Tibial nerve (tissue), 4 donors: Measurements from ENCODE around the gene ZFYVE28. TPM values are rescaled to one million over a fixed set of nuclear protein-coding genes. Genes with fewer than 3 reads are reported as not detected.

Source experiments
- DNase-seq, 2 donors: peaks; one replicate each; pipeline ENCODE4 v3.0.0-alpha.2; 2019; ENCODE audit warnings: low spot score in 2 of 2
- H3K27ac ChIP-seq, 4 donors: fragments of 200-600 bp; sonication (generic) in 3 of 4; one replicate each; pipeline ENCODE4 v1.5.1; 2017 to 2019; ENCODE audit warnings: mild to moderate bottlenecking in 1 of 4
- H3K27me3 ChIP-seq, 2 donors: fragments of 200-600 bp; sonication (generic) in 1 of 2; one replicate each; pipeline versions ENCODE4 v1.5.1 to v1.6.0; 2017 to 2019
- H3K36me3 ChIP-seq, 3 donors: fragments of 200-600 bp; sonication (generic); one replicate each; pipeline ENCODE4 v1.5.1; 2018 to 2019
- H3K4me1 ChIP-seq, 4 donors: fragments of 200-600 bp; sonication (generic) in 3 of 4; one replicate each; pipeline ENCODE4 v1.5.1; 2017 to 2019
- H3K4me3 ChIP-seq, 4 donors: fragments of 200-600 bp; sonication (generic) in 3 of 4; one replicate each; pipeline ENCODE4 v1.5.1; 2017 to 2019; ENCODE audit warnings: mild to moderate bottlenecking in 1 of 4, moderate library complexity in 1 of 4
- H3K9me3 ChIP-seq, 4 donors: fragments of 200-600 bp; sonication (generic) in 3 of 4; one replicate each; pipeline ENCODE4 v1.5.1; 2017 to 2019
- EP300 ChIP-seq, 2 donors: sonication (generic); formaldehyde crosslinking; IDR thresholded peaks; one replicate each; pipeline ENCODE4 v1.6.1; 2017; ENCODE audit warnings: antibody characterized with exemption in 2 of 2, mild to moderate bottlenecking in 1 of 2
- POLR2A ChIP-seq, 2 donors: fragments of 450-650 bp; IDR thresholded peaks; one replicate each; pipeline ENCODE4 v1.6.1; 2017; ENCODE audit warnings: antibody characterized with exemption in 2 of 2, mild to moderate bottlenecking in 2 of 2, moderate library complexity in 2 of 2
- WGBS, 2 donors: methylation state at CpG; one replicate each; pipeline ENCODE4 v1.1.5; 2018; 5-methylcytosine and 5-hydroxymethylcytosine counted together
- total RNA-seq, 4 donors: library from RNA; depleted of rRNA; stranded (reverse); fragments of >200 nt; gene quantifications; one replicate each; pipeline ENCODE4 v1.1.0, GENCODE V29; 2016
- TF ChIP-seq, protein P1 (sequence below), 5 experiments: fragments of 200-600 bp in 3 of 5; fragments of 450-650 bp in 2 of 5; sonication (generic) in 3 of 5; IDR thresholded peaks; one replicate each; pipeline ENCODE4 v1.5.1; 2016 to 2019; ENCODE audit warnings: antibody characterized with exemption in 5 of 5, mild to moderate bottlenecking in 3 of 5, moderate library complexity in 2 of 5

Gene ZFYVE28
- total RNA-seq, 4 donors from 2014 or later: 16.2 to 44.4 (median 26.5) TPM

DNA sequence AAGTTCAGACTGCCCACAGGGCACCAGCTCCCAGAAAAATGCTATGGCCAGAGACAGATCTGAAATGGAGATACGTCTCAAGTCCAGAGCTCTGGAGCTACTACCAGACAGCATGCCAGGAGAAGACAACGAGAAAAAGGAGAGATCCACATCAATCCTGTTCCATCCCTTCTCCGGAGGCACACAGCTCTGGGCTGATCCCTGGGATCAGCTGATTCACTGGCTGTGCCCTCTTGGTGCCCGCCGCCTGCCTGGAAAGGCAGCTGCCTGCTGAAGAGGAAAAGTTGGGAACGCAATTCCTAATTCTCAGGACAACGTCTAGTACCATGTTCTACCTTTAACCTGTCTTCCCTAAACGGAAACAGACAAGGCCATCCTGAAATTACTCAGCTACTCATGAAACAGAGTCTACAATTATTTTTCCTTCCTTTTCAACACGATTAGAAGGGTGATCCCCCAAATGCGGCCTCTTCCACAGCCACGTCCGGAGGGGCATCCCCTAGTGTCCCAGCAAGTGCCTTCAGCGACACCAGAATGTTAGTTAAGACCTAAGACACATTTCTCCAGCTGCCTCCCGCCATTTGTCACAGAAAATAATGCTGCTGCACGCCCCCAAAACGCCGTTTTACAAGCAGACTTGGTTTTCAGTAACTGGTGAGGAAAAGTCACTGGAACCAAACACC lies 2.4 kb downstream of the ZFYVE28 start:
- H3K36me3 ChIP-seq: no peaks in the 10 kb centered on the region
- DNase-seq: no peak
- peaks cover 0 to 75% (median 38%) of the 10 kb centered on the region in 4 donors for H3K4me1 ChIP-seq
- peak overlapping the region in 1 of 4 donors; percentile 79 for H3K4me3 ChIP-seq
- peaks cover 0 to 35% of the 10 kb centered on the region in 2 donors for H3K27me3 ChIP-seq
- WGBS, 2 donors: 45 to 46% methylated on average over 17 of the region's 17 CpGs
- TF ChIP-seq POLR2A (IDR thresholded peaks at IDR 0.05) (no peak), EP300 (IDR thresholded peaks at IDR 0.05) (no peak)
- TF ChIP-seq, protein P1, sequence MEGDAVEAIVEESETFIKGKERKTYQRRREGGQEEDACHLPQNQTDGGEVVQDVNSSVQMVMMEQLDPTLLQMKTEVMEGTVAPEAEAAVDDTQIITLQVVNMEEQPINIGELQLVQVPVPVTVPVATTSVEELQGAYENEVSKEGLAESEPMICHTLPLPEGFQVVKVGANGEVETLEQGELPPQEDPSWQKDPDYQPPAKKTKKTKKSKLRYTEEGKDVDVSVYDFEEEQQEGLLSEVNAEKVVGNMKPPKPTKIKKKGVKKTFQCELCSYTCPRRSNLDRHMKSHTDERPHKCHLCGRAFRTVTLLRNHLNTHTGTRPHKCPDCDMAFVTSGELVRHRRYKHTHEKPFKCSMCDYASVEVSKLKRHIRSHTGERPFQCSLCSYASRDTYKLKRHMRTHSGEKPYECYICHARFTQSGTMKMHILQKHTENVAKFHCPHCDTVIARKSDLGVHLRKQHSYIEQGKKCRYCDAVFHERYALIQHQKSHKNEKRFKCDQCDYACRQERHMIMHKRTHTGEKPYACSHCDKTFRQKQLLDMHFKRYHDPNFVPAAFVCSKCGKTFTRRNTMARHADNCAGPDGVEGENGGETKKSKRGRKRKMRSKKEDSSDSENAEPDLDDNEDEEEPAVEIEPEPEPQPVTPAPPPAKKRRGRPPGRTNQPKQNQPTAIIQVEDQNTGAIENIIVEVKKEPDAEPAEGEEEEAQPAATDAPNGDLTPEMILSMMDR (IDR thresholded peaks at IDR 0.05): no peak
- no peaks in the 10 kb centered on the region for H3K9me3 ChIP-seq
- peak overlapping the region in 3 of 4 donors; percentile 58 to 68 (median 67) for H3K27ac ChIP-seq

DNA sequence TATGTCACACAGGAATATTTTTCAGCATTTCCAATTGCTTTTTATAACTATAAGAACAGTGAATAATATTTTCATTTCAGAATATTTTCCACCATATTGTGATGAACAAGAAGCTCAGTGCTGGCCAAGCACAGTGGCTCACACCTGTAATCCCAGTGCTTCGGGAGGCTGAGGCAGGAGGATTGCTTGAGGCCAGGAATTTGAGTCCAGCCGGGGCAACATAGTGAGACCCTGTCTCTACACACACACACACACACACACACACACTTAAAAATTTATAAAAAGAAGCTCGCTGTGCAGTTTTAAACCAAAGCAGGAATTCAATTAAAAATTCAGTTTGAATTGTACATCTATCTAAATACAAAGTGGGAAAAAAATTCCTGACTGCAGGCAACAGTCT lies 3.2 kb downstream of the ZFYVE28 start:
- TF ChIP-seq, protein P1 (IDR thresholded peaks at IDR 0.05): no peak
- TF ChIP-seq POLR2A (IDR thresholded peaks at IDR 0.05) (no peak), EP300 (IDR thresholded peaks at IDR 0.05) (no peak)
- H3K4me1 ChIP-seq: peaks cover 0 to 80% (median 38%) of the 10 kb centered on the region in 4 donors
- peaks cover 0 to 27% of the 10 kb centered on the region in 2 donors for H3K27me3 ChIP-seq
- H3K4me3 ChIP-seq: no peak overlapping the region
- WGBS, 2 donors: 66 to 68% methylated on average over 3 of the region's 3 CpGs
- H3K27ac ChIP-seq: peak overlapping the region in 2 of 4 donors; percentile 49 to 68
- no peaks in the 10 kb centered on the region for H3K36me3 ChIP-seq
- H3K9me3 ChIP-seq: no peaks in the 10 kb centered on the region
- DNase-seq: no peak

DNA sequence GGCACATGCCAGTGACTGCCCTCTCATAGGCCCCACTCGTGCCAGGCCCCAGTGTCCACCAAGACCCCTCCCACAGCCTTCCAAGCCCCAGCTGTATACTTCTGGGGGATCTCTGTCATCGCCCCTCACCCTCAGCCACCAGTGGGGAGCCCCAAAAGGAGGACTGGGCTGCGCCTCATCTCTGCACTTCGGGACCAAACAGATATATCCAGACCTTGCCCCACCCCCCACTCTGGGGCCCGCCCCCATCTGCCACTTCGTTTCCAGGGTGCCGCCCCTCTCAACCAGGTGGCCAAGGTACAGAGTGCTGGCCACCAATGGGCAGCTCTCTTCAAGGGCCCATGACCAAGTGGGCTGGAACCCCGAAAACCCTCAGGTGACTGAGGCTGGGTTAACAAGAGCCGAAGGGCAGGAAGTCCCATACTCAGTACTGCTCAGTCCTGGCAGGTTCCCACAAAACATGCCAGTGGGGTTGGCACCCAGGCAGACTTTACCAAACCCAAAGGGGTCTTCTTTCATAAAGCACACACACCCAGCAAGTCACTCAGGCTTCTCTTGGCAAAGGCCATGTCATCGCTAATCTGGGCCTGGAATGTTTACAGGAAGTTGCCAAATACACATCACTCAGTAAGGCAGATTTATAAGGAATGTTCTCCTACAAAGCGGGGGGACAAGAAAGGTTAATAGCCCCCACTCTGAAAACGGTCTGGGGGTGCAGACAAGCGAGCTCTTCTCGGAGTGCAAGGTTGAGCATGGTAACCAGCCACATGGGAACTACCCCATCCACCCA lies 4.4 kb downstream of the ZFYVE28 start:
- 52 to 66% methylated on average over 12 to 14 of the region's 14 CpGs for WGBS, 2 donors
- TF ChIP-seq POLR2A (IDR thresholded peaks at IDR 0.05) (no peak), EP300 (IDR thresholded peaks at IDR 0.05) (no peak)
- TF ChIP-seq, protein P1 (IDR thresholded peaks at IDR 0.05): no peak
- DNase-seq: no peak
- peak overlapping the region in 3 of 4 donors; percentile 29 to 73 (median 66) for H3K27ac ChIP-seq
- no peaks in the 10 kb centered on the region for H3K9me3 ChIP-seq
- H3K4me1 ChIP-seq: peaks cover 0 to 79% (median 33%) of the 10 kb centered on the region in 4 donors
- no peaks in the 10 kb centered on the region for H3K36me3 ChIP-seq
- H3K4me3 ChIP-seq: no peak overlapping the region
- H3K27me3 ChIP-seq: peaks cover 0 to 17% of the 10 kb centered on the region in 2 donors

DNA sequence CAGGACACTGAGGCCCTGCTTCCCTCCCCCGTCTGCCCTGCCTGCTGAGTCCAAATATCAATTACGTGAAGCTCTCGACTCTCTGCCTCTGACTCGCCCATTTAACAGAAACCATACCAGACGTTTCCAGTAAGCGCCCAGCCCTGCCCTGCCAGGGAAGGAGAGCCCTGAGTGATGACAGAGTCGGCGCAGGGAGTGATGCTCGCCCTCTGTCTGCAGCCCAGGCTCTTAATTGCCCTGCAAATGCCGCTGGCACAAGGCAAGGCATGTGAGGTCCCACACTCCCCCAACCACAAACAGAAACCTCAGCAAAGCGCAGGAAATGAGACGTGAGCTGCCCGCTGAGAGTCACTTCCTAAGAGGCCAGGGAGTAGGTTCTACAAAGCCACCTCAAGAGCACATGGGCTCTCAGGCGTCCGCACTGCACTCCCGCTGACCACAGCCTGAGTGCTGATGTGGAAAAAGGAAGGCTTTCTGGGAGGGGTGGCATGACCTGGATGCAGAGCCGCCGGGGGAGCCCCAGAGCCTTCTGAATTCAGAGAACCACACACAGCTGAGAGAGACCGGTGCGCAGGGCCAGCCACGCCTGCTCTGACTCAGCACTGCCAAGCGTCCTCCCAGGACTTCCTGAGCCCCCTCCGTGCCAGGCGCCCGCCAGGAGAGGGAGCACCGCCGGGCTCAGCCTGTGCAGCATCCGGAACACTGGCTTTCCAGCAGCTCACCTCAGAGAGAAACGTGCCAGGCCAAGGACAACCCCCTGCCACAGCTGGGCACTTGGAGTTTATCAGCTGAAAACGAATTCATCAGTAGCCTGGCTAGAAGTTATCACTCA lies 5.3 kb downstream of the ZFYVE28 start:
- TF ChIP-seq POLR2A (IDR thresholded peaks at IDR 0.05) (no peak), EP300 (IDR thresholded peaks at IDR 0.05) (peak in 1 of 2 donors; percentile 40)
- TF ChIP-seq, protein P1 (IDR thresholded peaks at IDR 0.05): peak; percentile 20 to 39 (median 26)
- peaks cover 0 to 17% of the 10 kb centered on the region in 2 donors for H3K27me3 ChIP-seq
- no peaks in the 10 kb centered on the region for H3K36me3 ChIP-seq
- no peaks in the 10 kb centered on the region for H3K9me3 ChIP-seq
- H3K4me3 ChIP-seq: peak overlapping the region in 3 of 4 donors; percentile 12 to 29 (median 29)
- peak overlapping the region in 3 of 4 donors; percentile 29 to 73 (median 66) for H3K27ac ChIP-seq
- WGBS, 2 donors: 14% methylated on average over 15 to 19 of the region's 30 CpGs
- DNase-seq: peak in 1 of 2 donors; percentile 41
- peaks cover 0 to 76% (median 32%) of the 10 kb centered on the region in 4 donors for H3K4me1 ChIP-seq
